OCI-LY1 (cell line): ENCODE measurements around the gene PRKCB.

ENCODE experiments used
- CTCF ChIP-seq: fragments of 200-600 bp; sonication (generic), shearing (Covaris generic); IDR thresholded peaks from 2 replicates; pipeline ENCODE4 v1.5.1; 2017; ENCODE audit warnings: mild to moderate bottlenecking, antibody characterized with exemption, low read length, moderate library complexity, mixed read lengths
- EZH2 ChIP-seq: fragments of 200-600 bp; sonication (generic), shearing (Covaris generic); IDR thresholded peaks from 2 replicates; pipeline ENCODE4 v1.8.0; 2017; ENCODE audit warnings: borderline replicate concordance, mixed run types, mild to moderate bottlenecking, antibody characterized with exemption, low read length, moderate library complexity, mixed read lengths

- TF ChIP-seq EZH2 (no peak), CTCF (no peak)
These were observed 289.4 kb downstream of the PRKCB start for GRCh38 chr16:24125214-24125613.
